ENCODE data around the gene WSCD1. TPM values are rescaled to one million over a fixed set of nuclear protein-coding genes. Genes with fewer than 3 reads are reported as not detected.

The WSCD1 gene
- total RNA-seq, 1 experiment from 2014 or later = 0.28 TPM

GRCh38 chr17:6107791-6108190 lies 37.6 kb downstream of the WSCD1 start:
- ChIA-PET CTCF (no interaction called here), POLR2A (ENCODE audit: low non-redundant PET) (no interaction called here)
- DNase-seq (ENCODE audit: low spot score) = no peak
- BruUV-seq (replicated peaks) = no TSS peak
- H3K27me3 ChIP-seq (replicated peaks; ENCODE audit: insufficient read depth, low read depth, low read length, poor library complexity) = peaks cover 13% of the 10 kb centered on the region
- intact Hi-C loops (cut with micrococcal nuclease; ENCODE audit: unreplicated experiment) = no loop called here
- no peaks in the 10 kb centered on the region for H3K9me3 ChIP-seq (ENCODE audit: low read depth, low read length, poor library complexity, severe bottlenecking)
- H3K27ac ChIP-seq (ENCODE audit: low read depth, low read length, poor library complexity, severe bottlenecking) = no peak overlapping the region
- H3K4me3 ChIP-seq (ENCODE audit: low read depth, low read length, poor library complexity, severe bottlenecking) = no peak overlapping the region
- no peaks in the 10 kb centered on the region for H3K36me3 ChIP-seq (ENCODE audit: insufficient read depth, low read length, poor library complexity, severe bottlenecking)
- no peaks in the 10 kb centered on the region for H3K4me1 ChIP-seq (ENCODE audit: insufficient read depth, low read length, poor library complexity, severe bottlenecking)
- TF ChIP-seq CTCF (conservative IDR thresholded peaks at IDR 0.05; ENCODE audit: low read depth, low read length) = no peak
- TF ChIP-seq EZH2 (IDR thresholded peaks at IDR 0.05; ENCODE audit: borderline replicate concordance, low read depth, low read length, poor library complexity, severe bottlenecking) = no peak

- no peak for DNase-seq (ENCODE audit: low spot score)
- Histone ChIP-seq H3K27me3 (replicated peaks; ENCODE audit: insufficient read depth, low read depth, low read length, poor library complexity) (peaks cover 14% of the 10 kb centered on the region), H3K4me3 (ENCODE audit: low read depth, low read length, poor library complexity, severe bottlenecking) (no peak overlapping the region), H3K4me1 (ENCODE audit: insufficient read depth, low read length, poor library complexity, severe bottlenecking) (no peaks in the 10 kb centered on the region), H3K36me3 (ENCODE audit: insufficient read depth, low read length, poor library complexity, severe bottlenecking) (no peaks in the 10 kb centered on the region), H3K9me3 (ENCODE audit: low read depth, low read length, poor library complexity, severe bottlenecking) (no peaks in the 10 kb centered on the region), H3K27ac (ENCODE audit: low read depth, low read length, poor library complexity, severe bottlenecking) (no peak overlapping the region)
- intact Hi-C loops (cut with micrococcal nuclease; ENCODE audit: unreplicated experiment) = no loop called here
- no TSS peak for BruUV-seq (replicated peaks)
- CTCF ChIA-PET = no interaction called here
- POLR2A ChIA-PET (ENCODE audit: low non-redundant PET) = no interaction called here
- no peak for TF ChIP-seq EZH2 (IDR thresholded peaks at IDR 0.05; ENCODE audit: borderline replicate concordance, low read depth, low read length, poor library complexity, severe bottlenecking)
- no peak for TF ChIP-seq CTCF (conservative IDR thresholded peaks at IDR 0.05; ENCODE audit: low read depth, low read length)
Observed at GRCh38 chr17:6108382-6108781, 38.2 kb downstream of the WSCD1 start.

GRCh38 chr17:6108987-6109386 lies 38.8 kb downstream of the WSCD1 start:
- ChIA-PET CTCF (no interaction called here), POLR2A (ENCODE audit: low non-redundant PET) (no interaction called here)
- no peak for DNase-seq (ENCODE audit: low spot score)
- intact Hi-C loops (cut with micrococcal nuclease; ENCODE audit: unreplicated experiment) = no loop called here
- Histone ChIP-seq H3K27me3 (replicated peaks; ENCODE audit: insufficient read depth, low read depth, low read length, poor library complexity) (peaks cover 20% of the 10 kb centered on the region), H3K4me1 (ENCODE audit: insufficient read depth, low read length, poor library complexity, severe bottlenecking) (no peaks in the 10 kb centered on the region), H3K36me3 (ENCODE audit: insufficient read depth, low read length, poor library complexity, severe bottlenecking) (no peaks in the 10 kb centered on the region), H3K4me3 (ENCODE audit: low read depth, low read length, poor library complexity, severe bottlenecking) (no peak overlapping the region), H3K27ac (ENCODE audit: low read depth, low read length, poor library complexity, severe bottlenecking) (no peak overlapping the region), H3K9me3 (ENCODE audit: low read depth, low read length, poor library complexity, severe bottlenecking) (no peaks in the 10 kb centered on the region)
- no TSS peak for BruUV-seq (replicated peaks)
- no peak for TF ChIP-seq EZH2 (IDR thresholded peaks at IDR 0.05; ENCODE audit: borderline replicate concordance, low read depth, low read length, poor library complexity, severe bottlenecking)
- no peak for TF ChIP-seq CTCF (conservative IDR thresholded peaks at IDR 0.05; ENCODE audit: low read depth, low read length)
